GM12892 (cell line): ENCODE measurements around the gene MYH13.

Experiments used
- POLR2A ChIP-seq: IDR thresholded peaks from 2 replicates; pipeline ENCODE4 v1.6.1; 2011; ENCODE audit warnings: low read depth, low read length, control low read depth
- POLR2AphosphoS5 ChIP-seq: IDR thresholded peaks from 2 replicates; pipeline ENCODE4 v1.6.1; 2011; ENCODE audit warnings: low read depth, low read length, control low read depth

DNA sequence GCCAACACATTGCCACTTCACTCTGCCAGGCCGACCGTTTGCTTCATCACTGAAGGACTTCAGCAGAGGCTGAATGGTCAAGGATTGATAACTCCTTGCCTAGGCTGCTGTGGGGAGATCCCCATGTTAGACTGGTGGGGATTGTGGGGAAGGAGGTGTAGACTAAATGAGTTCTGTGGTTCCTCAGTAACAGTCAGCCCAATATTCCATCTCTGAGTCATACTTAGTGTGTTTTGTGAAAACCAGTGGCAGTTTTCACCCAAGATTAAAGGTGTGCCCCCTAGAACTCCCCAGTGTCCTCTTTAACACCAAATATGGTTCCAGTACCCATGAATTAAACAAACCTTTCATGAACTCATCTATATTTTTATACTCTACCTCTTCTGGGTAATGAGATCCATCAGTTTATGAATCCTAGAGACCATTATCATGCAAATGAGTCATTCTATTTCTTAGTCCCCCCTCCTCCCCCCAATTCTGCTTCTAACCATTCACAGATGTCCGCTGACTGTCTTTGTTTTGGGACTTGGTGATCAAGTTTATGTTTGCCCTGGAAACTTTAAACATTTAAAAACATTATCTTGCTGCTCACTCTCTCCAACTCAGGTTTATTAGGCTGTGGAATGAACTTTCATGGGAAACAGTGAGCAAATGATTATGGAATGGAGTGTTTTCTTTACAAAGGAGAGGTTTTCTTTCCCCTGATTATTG is 107.6 kb downstream of the MYH13 start:
- TF ChIP-seq POLR2A (no peak), POLR2AphosphoS5 (no peak)
